ENCODE measurements around the gene FEZ2. TPM values are rescaled to one million over a fixed set of nuclear protein-coding genes. Genes with fewer than 3 reads are reported as not detected.

Gene FEZ2
- total and polyA plus RNA-seq, 10 of the 15 experiments (the other 5 are each of a cell fraction or from before 2014, with no cell fraction given) = 3.0 to 15.4 (median 6.6) TPM

DNA sequence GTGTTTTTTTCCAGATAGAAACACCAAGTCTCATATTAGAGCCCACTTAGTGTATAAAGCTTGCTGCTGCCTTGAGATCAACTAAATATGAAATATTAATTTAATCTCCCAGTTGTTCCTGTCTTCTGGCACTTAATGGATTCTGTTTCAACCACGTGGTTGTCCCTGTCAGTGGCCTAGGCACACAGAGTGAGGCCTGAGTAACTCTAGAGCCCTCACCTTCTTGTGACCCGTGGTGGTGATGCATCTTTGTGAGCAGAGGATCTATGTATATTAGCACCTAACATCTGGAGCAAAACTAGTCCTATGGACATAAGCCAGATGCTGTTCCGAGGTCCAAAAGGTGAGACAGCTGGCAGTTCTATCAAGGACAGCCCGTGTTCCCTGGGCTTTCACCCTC is 74.8 kb downstream of the FEZ2 start (continued):
- TF ChIP-seq, protein P1, sequence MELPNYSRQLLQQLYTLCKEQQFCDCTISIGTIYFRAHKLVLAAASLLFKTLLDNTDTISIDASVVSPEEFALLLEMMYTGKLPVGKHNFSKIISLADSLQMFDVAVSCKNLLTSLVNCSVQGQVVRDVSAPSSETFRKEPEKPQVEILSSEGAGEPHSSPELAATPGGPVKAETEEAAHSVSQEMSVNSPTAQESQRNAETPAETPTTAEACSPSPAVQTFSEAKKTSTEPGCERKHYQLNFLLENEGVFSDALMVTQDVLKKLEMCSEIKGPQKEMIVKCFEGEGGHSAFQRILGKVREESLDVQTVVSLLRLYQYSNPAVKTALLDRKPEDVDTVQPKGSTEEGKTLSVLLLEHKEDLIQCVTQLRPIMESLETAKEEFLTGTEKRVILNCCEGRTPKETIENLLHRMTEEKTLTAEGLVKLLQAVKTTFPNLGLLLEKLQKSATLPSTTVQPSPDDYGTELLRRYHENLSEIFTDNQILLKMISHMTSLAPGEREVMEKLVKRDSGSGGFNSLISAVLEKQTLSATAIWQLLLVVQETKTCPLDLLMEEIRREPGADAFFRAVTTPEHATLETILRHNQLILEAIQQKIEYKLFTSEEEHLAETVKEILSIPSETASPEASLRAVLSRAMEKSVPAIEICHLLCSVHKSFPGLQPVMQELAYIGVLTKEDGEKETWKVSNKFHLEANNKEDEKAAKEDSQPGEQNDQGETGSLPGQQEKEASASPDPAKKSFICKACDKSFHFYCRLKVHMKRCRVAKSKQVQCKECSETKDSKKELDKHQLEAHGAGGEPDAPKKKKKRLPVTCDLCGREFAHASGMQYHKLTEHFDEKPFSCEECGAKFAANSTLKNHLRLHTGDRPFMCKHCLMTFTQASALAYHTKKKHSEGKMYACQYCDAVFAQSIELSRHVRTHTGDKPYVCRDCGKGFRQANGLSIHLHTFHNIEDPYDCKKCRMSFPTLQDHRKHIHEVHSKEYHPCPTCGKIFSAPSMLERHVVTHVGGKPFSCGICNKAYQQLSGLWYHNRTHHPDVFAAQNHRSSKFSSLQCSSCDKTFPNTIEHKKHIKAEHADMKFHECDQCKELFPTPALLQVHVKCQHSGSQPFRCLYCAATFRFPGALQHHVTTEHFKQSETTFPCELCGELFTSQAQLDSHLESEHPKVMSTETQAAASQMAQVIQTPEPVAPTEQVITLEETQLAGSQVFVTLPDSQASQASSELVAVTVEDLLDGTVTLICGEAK (IDR thresholded peaks at IDR 0.05; ENCODE audit: borderline replicate concordance) = no peak
- TF ChIP-seq SIN3A (IDR thresholded peaks at IDR 0.05; ENCODE audit: low read depth, low read length) (no peak), BHLHE40 (IDR thresholded peaks at IDR 0.05; ENCODE audit: borderline replicate concordance in 1 of 2, low read depth in 2 of 2, low read length in 1 of 2) (no peak)

DNA sequence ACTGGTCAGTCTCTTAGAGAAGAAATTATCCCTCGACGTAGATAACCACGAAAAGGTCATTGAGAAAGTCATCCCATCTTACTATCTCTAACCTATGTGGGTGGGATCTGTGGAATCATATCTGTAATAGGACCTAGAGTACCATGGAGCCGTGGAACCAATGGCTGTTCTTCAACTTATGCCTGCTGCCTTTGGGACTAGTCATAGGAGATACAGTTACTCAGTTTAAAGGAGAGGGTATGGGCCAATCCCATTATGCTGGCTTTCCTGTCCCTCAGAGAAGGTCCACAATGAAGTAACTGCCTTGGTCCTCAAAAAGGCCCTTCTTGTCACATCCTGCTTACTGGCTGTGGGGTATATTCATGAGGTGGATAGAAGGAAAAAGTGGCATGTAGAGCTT is 77.5 kb downstream of the FEZ2 start:
- ChIA-PET CTCF (interaction anchor here (1.1 kb wide), 1 partner anchor 75 kb away, joined by 3 read pairs; no protein-coding TSS in a partner anchor), RAD21 (ENCODE audit: unreplicated experiment) (no interaction called here), SMC1A (ENCODE audit: uncharacterized antibody, unreplicated experiment) (interaction anchor here (1.3 kb wide), 1 partner anchor 21 kb away, joined by 3 read pairs; no protein-coding TSS in a partner anchor), POLR2A (no interaction called here)
- DNase-seq (ENCODE audit: low read depth, low spot score) (no peak), FAIRE-seq (no peak), ATAC-seq (no peak)
- Histone ChIP-seq H3K36me3 (ENCODE audit: control insufficient read depth in 2 of 2, insufficient read depth in 2 of 2, low read length in 1 of 2) (no peaks in the 10 kb centered on the region), H3K4me1 (ENCODE audit: control insufficient read depth, insufficient read depth, low read length) (no peaks in the 10 kb centered on the region), H4K20me1 (ENCODE audit: control insufficient read depth, insufficient read depth) (no peaks in the 10 kb centered on the region), H3K27ac (ENCODE audit: control insufficient read depth, insufficient read depth) (no peak overlapping the region), H3K4me3 (no peak overlapping the region), H3K79me2 (ENCODE audit: control insufficient read depth, insufficient read depth, low read length) (no peaks in the 10 kb centered on the region), H3K4me2 (ENCODE audit: control insufficient read depth, insufficient read depth) (no peak overlapping the region), H3K27me3 (replicated peaks in 1 of 2; ENCODE audit: control insufficient read depth in 2 of 2, insufficient read depth in 2 of 2, low read length in 1 of 2) (no peaks in the 10 kb centered on the region), H2AFZ (ENCODE audit: control insufficient read depth, low read depth, low read length) (no peak overlapping the region), H3K9ac (ENCODE audit: control insufficient read depth, insufficient read depth, low read length) (no peak overlapping the region), H3K9me3 (replicated peaks; ENCODE audit: control insufficient read depth, insufficient read depth, low read length) (no peaks in the 10 kb centered on the region)
- TF ChIP-seq NRF1 (conservative IDR thresholded peaks at IDR 0.05; ENCODE audit: low read depth, low read length) = no peak
- TF ChIP-seq SIX5 (IDR thresholded peaks at IDR 0.05; ENCODE audit: low read depth, low read length, severe bottlenecking) = no peak
- in situ Hi-C loops (cut with MboI) = no loop called here
- no TSS peak for BruUV-seq (replicated peaks)
- intact Hi-C loops (cut with micrococcal nuclease; ENCODE audit: unreplicated experiment) = no loop called here
- WGBS (ENCODE audit: insufficient coverage, insufficient replicate concordance, low lambda C conversion rate, missing lambda C conversion rate) = 32% methylated on average over 4 of the region's 4 CpGs

Data from GM12878 (cell line).